ENCODE results near the gene ZNF438.
"Not testable (repeated sequence)": the region's sequence is repeated elsewhere in the genome, so short reads cannot be mapped to it uniquely, and the experiment has no call there.

The ZNF438 gene

GRCh38 chr10:30929901-30930520 lies 101.7 kb downstream of the ZNF438 start:
- H3K27ac Mint-ChIP-seq = peak overlapping the region; percentile 76
- no peak overlapping the region for H3K4me3 Mint-ChIP-seq
- H3K9me3 Mint-ChIP-seq (ENCODE audit: low read depth) = peaks cover 5% of the 10 kb centered on the region
- H3K27me3 Mint-ChIP-seq = no peaks in the 10 kb centered on the region
- peaks cover 11% of the 10 kb centered on the region for H3K36me3 Mint-ChIP-seq
- peaks cover 13% of the 10 kb centered on the region for H3K4me1 Mint-ChIP-seq (ENCODE audit: low read depth)

GRCh38 chr10:30929311-30929729 lies 102.3 kb downstream of the ZNF438 start:
- H3K4me1 Mint-ChIP-seq (ENCODE audit: low read depth) = peaks cover 12% of the 10 kb centered on the region
- not testable (repeated sequence) for H3K27me3 Mint-ChIP-seq
- peaks cover 10% of the 10 kb centered on the region for H3K9me3 Mint-ChIP-seq (ENCODE audit: low read depth)
- peak overlapping the region; percentile 78 for H3K4me3 Mint-ChIP-seq
- H3K36me3 Mint-ChIP-seq = peaks cover 14% of the 10 kb centered on the region
- peak overlapping the region; percentile 76 for H3K27ac Mint-ChIP-seq

GRCh38 chr10:30928742-30929141 lies 102.9 kb downstream of the ZNF438 start:
- no peaks in the 10 kb centered on the region for H3K27me3 Mint-ChIP-seq
- peak overlapping the region; percentile 76 for H3K27ac Mint-ChIP-seq
- peaks cover 12% of the 10 kb centered on the region for H3K4me1 Mint-ChIP-seq (ENCODE audit: low read depth)
- H3K36me3 Mint-ChIP-seq = peaks cover 18% of the 10 kb centered on the region
- peak overlapping the region; percentile 78 for H3K4me3 Mint-ChIP-seq
- H3K9me3 Mint-ChIP-seq (ENCODE audit: low read depth) = peaks cover 14% of the 10 kb centered on the region

DNA sequence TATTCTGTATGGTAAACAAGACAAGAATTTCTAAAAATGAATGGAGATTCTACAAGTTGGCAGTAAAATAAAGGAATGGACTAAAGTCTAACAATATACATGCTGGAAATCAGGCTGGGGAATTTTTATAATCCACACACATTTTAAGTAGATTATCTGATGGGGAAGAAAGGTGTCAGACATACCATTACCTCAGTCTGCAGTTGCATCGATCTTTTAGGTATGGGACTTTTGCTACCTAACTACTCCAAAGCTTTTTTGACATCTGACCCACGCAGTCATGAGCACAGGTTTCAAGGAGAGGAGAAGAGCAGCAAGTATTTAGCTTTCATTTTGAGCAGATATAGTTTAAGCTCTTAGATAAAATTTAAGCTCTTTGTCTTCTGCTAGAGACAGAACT lies 113.0 kb downstream of the ZNF438 start:
- peaks cover 16% of the 10 kb centered on the region for H3K36me3 Mint-ChIP-seq
- no peak overlapping the region for H3K4me3 Mint-ChIP-seq
- no peaks in the 10 kb centered on the region for H3K9me3 Mint-ChIP-seq (ENCODE audit: low read depth)
- no peaks in the 10 kb centered on the region for H3K4me1 Mint-ChIP-seq (ENCODE audit: low read depth)
- no peaks in the 10 kb centered on the region for H3K27me3 Mint-ChIP-seq
- H3K27ac Mint-ChIP-seq = no peak overlapping the region

GRCh38 chr10:30917789-30918188 lies 113.9 kb downstream of the ZNF438 start:
- Mint-ChIP-seq H3K36me3 (peaks cover 9% of the 10 kb centered on the region), H3K27me3 (no peaks in the 10 kb centered on the region), H3K4me3 (no peak overlapping the region), H3K27ac (no peak overlapping the region), H3K9me3 (ENCODE audit: low read depth) (no peaks in the 10 kb centered on the region), H3K4me1 (ENCODE audit: low read depth) (no peaks in the 10 kb centered on the region)

DNA sequence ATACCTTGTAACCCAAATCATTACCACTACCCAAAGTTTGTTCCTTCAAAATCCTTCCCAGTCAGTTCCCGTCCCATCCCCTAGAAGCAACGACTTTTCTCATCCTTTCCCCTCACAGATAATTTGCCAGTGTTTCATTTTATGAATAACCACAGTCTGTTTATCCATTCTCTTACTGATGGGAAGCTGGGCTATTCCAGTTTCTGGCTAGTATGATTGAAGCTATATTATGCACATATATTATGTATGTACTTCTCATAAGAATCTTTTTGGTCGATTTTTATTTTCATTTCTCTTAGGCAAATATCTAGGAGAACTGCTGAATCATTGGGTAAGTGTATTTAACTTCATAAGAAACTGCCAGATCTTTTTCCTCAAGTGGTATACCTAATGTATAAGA lies 114.6 kb downstream of the ZNF438 start:
- Mint-ChIP-seq H3K4me1 (ENCODE audit: low read depth) (no peaks in the 10 kb centered on the region), H3K4me3 (no peak overlapping the region), H3K36me3 (peaks cover 9% of the 10 kb centered on the region), H3K27me3 (no peaks in the 10 kb centered on the region), H3K27ac (no peak overlapping the region), H3K9me3 (ENCODE audit: low read depth) (no peaks in the 10 kb centered on the region)

DNA sequence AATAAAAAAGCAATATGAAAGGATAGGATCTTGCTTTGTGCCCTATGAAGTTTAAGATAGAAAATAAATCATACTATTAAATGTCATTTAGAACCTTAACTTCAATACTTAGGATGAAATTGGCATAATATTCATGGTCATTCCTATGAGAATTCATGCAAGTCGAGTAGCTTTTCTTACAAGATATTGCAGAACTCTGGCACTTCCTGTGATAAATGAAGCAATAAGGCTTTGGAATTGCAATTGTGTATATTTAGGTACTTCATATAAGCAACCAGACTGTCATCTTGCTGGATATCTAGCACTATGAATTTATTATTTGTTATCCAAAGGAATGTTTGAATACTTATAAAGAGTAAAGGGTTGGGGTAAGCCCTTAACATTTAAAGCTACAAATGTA lies 116.5 kb downstream of the ZNF438 start:
- Mint-ChIP-seq H3K27me3 (no peaks in the 10 kb centered on the region), H3K36me3 (peaks cover 8% of the 10 kb centered on the region), H3K4me1 (ENCODE audit: low read depth) (no peaks in the 10 kb centered on the region), H3K9me3 (ENCODE audit: low read depth) (no peaks in the 10 kb centered on the region), H3K27ac (no peak overlapping the region), H3K4me3 (no peak overlapping the region)

DNA sequence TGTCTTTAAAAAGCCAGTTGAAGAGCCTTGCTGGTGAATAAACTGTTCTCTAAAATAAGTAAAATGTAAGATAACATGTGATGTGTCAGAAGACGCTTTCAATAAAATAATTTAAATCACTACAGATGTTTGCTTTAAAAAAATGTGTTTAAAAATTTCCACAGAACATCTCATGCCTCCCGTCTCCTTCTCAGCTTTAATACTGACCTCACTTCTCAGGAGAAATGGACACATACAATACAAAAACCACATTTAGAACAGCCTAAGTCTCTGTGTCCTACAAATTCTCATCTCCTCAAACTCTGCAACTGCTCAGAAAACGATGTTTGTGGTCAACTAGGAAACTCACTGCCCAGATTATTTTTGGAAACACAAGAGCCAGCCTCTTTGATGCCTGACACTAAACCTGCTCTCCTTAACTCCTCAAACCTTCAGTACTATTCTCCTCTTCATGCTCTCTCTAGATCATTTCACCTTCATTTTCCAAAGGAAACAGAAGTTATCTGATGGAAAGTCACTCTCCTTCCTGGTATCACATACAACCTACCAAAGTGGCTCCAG lies 120.3 kb downstream of the ZNF438 start:
- H3K36me3 Mint-ChIP-seq = peaks cover 15% of the 10 kb centered on the region
- no peak overlapping the region for H3K27ac Mint-ChIP-seq
- H3K4me3 Mint-ChIP-seq = no peak overlapping the region
- H3K27me3 Mint-ChIP-seq = no peaks in the 10 kb centered on the region
- no peaks in the 10 kb centered on the region for H3K4me1 Mint-ChIP-seq (ENCODE audit: low read depth)
- no peaks in the 10 kb centered on the region for H3K9me3 Mint-ChIP-seq (ENCODE audit: low read depth)

GRCh38 chr10:30903397-30904138 lies 128.1 kb downstream of the ZNF438 start:
- Mint-ChIP-seq H3K4me1 (ENCODE audit: low read depth) (no peaks in the 10 kb centered on the region), H3K9me3 (ENCODE audit: low read depth) (peaks cover 5% of the 10 kb centered on the region), H3K4me3 (no peak overlapping the region), H3K27ac (no peak overlapping the region), H3K36me3 (peaks cover 43% of the 10 kb centered on the region), H3K27me3 (no peaks in the 10 kb centered on the region)

- Mint-ChIP-seq H3K4me3 (no peak overlapping the region), H3K4me1 (ENCODE audit: low read depth) (no peaks in the 10 kb centered on the region), H3K27me3 (no peaks in the 10 kb centered on the region), H3K36me3 (peaks cover 37% of the 10 kb centered on the region), H3K9me3 (ENCODE audit: low read depth) (peaks cover 5% of the 10 kb centered on the region), H3K27ac (no peak overlapping the region)
Observed at GRCh38 chr10:30902621-30903396, 128.9 kb downstream of the ZNF438 start.

- H3K27me3 Mint-ChIP-seq; H3K9me3 Mint-ChIP-seq (ENCODE audit: low read depth); H3K4me3 Mint-ChIP-seq; H3K4me1 Mint-ChIP-seq (ENCODE audit: low read depth); H3K27ac Mint-ChIP-seq: not testable (repeated sequence)
- H3K36me3 Mint-ChIP-seq = peaks cover 31% of the 10 kb centered on the region
Observed at GRCh38 chr10:30901487-30901886, 130.2 kb downstream of the ZNF438 start.

DNA sequence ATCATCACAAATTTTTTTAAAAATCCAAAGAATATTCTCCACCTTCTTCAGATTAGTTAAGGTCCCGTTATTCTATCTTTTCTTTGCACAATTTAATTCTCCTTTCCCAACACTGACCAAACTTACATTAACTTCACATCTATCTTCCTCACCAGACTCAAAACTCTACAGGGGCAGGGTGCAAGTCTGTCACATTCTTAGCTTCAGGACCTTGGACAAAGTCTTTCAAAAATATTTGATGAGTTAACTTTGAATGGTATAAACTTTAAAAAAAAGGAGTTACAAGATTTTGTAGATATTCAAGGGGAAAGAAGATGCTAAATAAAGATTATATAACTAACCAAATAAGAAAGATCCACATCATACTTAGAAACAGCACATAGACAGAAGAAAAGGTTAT lies 132.7 kb downstream of the ZNF438 start:
- H3K4me1 Mint-ChIP-seq (ENCODE audit: low read depth) = peaks cover 5% of the 10 kb centered on the region
- no peaks in the 10 kb centered on the region for H3K27me3 Mint-ChIP-seq
- no peak overlapping the region for H3K27ac Mint-ChIP-seq
- H3K36me3 Mint-ChIP-seq = peaks cover 24% of the 10 kb centered on the region
- peaks cover 5% of the 10 kb centered on the region for H3K9me3 Mint-ChIP-seq (ENCODE audit: low read depth)
- H3K4me3 Mint-ChIP-seq = no peak overlapping the region

DNA sequence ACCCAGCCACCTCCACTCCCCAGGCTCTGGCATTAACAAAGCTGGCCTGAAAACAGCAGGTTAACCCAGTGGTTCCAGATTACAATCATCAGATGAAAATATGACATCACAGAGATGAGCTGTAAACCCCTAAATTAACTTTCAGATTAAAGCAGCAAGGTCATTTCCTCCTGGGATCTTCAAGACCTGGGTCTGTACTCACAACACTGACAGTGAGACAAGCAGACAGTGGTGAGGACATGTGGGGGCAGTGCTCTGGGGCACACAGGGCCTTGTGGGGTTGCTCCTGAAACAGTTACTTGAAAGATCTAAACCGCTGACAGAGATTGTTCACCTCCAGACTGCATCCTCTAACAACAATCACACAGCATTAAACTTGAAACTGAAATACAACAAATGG lies 134.1 kb downstream of the ZNF438 start:
- no peaks in the 10 kb centered on the region for H3K27me3 Mint-ChIP-seq
- peaks cover 5% of the 10 kb centered on the region for H3K9me3 Mint-ChIP-seq (ENCODE audit: low read depth)
- H3K4me1 Mint-ChIP-seq (ENCODE audit: low read depth) = peaks cover 5% of the 10 kb centered on the region
- H3K27ac Mint-ChIP-seq = no peak overlapping the region
- H3K36me3 Mint-ChIP-seq = peaks cover 27% of the 10 kb centered on the region
- H3K4me3 Mint-ChIP-seq = no peak overlapping the region

DNA sequence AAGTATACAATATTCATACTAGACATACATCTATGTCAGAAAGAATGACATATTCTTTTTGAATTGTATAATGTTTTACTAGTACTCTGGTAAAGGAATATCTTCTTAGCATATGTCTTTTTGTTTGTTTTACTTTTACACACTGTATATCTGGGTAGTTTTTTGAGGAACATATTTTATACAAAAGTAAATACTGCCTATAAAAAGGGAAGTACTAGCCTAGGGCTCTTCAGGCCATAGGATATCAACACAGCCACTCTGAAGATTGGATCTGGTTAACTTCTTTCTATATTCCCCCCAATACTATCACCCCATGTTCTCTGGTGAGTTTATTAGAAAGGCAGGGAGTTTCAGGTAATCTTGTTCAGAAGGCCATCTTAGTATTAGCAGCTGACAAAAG lies 134.6 kb downstream of the ZNF438 start:
- H3K36me3 Mint-ChIP-seq = peaks cover 24% of the 10 kb centered on the region
- peaks cover 5% of the 10 kb centered on the region for H3K9me3 Mint-ChIP-seq (ENCODE audit: low read depth)
- no peak overlapping the region for H3K4me3 Mint-ChIP-seq
- H3K27me3 Mint-ChIP-seq = no peaks in the 10 kb centered on the region
- no peak overlapping the region for H3K27ac Mint-ChIP-seq
- H3K4me1 Mint-ChIP-seq (ENCODE audit: low read depth) = peaks cover 5% of the 10 kb centered on the region

DNA sequence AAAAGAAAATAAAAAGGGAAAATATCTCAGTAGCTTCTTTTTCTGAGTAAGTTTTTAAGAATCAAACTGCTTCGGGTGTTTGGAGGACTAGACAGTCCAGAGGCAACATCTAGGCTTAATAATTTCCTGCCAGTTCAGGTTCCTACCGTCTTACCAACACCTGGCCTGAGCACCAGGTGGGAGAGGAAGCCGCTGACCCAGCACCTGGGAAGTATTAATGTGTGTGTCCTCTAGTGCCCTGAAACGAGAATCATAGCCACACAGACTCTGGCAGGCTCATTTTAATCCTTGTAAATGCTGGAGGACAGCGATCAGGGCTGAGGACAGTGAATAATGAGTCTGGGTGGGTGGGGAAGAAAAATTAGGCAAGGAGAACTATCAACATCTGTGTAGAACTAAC lies 137.4 kb downstream of the ZNF438 start:
- Mint-ChIP-seq H3K9me3 (ENCODE audit: low read depth) (peaks cover 5% of the 10 kb centered on the region), H3K4me3 (no peak overlapping the region), H3K4me1 (ENCODE audit: low read depth) (peaks cover 5% of the 10 kb centered on the region), H3K36me3 (peaks cover 17% of the 10 kb centered on the region), H3K27ac (no peak overlapping the region), H3K27me3 (no peaks in the 10 kb centered on the region)
